Epithelial cell of esophagus (primary cell): ENCODE data around the gene FGF2.

Experiments used
- DNase-seq: peaks from one replicate; pipeline ENCODE4 v3.0.0; 2010; ENCODE audit warnings: low read depth
- H3K4me3 ChIP-seq: 2 replicates; pipeline ENCODE4 v1.5.1; 2011; ENCODE audit warnings: mild to moderate bottlenecking, low read length, control low read depth
- TF ChIP-seq, protein P1 (sequence below): IDR thresholded peaks from 2 replicates; pipeline ENCODE4 v1.5.1; 2011; ENCODE audit warnings: low read depth, mild to moderate bottlenecking, low read length, control low read depth, inconsistent platforms; ENCODE audit not compliant: insufficient read depth; ENCODE audit errors: missing control alignments

Gene FGF2

DNA sequence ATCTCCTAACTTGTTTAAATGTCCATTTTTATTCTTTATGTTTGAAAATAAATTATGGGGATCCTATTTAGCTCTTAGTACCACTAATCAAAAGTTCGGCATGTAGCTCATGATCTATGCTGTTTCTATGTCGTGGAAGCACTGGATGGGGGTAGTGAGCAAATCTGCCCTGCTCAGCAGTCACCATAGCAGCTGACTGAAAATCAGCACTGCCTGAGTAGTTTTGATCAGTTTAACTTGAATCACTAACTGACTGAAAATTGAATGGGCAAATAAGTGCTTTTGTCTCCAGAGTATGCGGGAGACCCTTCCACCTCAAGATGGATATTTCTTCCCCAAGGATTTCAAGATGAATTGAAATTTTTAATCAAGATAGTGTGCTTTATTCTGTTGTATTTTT is 68.2 kb downstream of the FGF2 start:
- TF ChIP-seq, protein P1, sequence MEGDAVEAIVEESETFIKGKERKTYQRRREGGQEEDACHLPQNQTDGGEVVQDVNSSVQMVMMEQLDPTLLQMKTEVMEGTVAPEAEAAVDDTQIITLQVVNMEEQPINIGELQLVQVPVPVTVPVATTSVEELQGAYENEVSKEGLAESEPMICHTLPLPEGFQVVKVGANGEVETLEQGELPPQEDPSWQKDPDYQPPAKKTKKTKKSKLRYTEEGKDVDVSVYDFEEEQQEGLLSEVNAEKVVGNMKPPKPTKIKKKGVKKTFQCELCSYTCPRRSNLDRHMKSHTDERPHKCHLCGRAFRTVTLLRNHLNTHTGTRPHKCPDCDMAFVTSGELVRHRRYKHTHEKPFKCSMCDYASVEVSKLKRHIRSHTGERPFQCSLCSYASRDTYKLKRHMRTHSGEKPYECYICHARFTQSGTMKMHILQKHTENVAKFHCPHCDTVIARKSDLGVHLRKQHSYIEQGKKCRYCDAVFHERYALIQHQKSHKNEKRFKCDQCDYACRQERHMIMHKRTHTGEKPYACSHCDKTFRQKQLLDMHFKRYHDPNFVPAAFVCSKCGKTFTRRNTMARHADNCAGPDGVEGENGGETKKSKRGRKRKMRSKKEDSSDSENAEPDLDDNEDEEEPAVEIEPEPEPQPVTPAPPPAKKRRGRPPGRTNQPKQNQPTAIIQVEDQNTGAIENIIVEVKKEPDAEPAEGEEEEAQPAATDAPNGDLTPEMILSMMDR, result no peak
- H3K4me3 ChIP-seq, result no peak overlapping the region
- no peak for DNase-seq

DNA sequence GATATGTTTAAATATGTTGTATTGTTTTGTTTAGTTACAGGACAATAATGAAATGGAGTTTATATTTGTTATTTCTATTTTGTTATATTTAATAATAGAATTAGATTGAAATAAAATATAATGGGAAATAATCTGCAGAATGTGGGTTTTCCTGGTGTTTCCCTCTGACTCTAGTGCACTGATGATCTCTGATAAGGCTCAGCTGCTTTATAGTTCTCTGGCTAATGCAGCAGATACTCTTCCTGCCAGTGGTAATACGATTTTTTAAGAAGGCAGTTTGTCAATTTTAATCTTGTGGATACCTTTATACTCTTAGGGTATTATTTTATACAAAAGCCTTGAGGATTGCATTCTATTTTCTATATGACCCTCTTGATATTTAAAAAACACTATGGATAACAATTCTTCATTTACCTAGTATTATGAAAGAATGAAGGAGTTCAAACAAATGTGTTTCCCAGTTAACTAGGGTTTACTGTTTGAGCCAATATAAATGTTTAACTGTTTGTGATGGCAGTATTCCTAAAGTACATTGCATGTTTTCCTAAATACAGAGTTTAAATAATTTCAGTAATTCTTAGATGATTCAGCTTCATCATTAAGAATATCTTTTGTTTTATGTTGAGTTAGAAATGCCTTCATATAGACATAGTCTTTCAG is 68.8 kb downstream of the FGF2 start:
- TF ChIP-seq, protein P1, result no peak
- no peak overlapping the region for H3K4me3 ChIP-seq
- no peak for DNase-seq

DNA sequence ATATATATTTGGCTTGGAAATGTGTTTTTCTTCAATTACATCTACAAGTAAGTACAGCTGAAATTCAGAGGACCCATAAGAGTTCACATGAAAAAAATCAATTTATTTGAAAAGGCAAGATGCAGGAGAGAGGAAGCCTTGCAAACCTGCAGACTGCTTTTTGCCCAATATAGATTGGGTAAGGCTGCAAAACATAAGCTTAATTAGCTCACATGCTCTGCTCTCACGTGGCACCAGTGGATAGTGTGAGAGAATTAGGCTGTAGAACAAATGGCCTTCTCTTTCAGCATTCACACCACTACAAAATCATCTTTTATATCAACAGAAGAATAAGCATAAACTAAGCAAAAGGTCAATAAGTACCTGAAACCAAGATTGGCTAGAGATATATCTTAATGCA is 69.6 kb downstream of the FGF2 start:
- no peak for DNase-seq
- H3K4me3 ChIP-seq, result no peak overlapping the region
- TF ChIP-seq, protein P1, result no peak

GRCh38 chr4:122898370-122899150 is 71.9 kb downstream of the FGF2 start:
- peak; percentile 79 for DNase-seq
- no peak overlapping the region for H3K4me3 ChIP-seq
- TF ChIP-seq, protein P1, result no peak

DNA sequence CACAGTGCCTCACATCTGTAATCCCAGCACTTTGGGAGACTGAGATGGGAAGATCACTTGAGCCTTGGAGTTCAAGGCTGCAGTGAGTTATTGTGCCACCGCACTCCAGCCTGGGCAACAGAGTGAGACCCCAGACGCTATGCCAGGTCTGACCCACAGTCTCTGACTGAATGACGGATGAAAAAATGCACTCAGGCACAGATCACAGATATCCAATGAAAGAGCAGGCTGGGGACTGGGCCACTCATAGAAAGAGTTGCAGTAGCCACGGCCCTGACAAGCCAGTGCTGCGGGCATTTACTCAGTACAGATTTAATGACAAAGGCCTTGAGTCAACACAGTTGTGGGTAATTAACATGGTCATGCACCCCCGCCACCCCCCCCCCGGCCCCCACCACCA is 73.1 kb downstream of the FGF2 start:
- H3K4me3 ChIP-seq, result no peak overlapping the region
- TF ChIP-seq, protein P1, result no peak
- DNase-seq, result no peak

DNA sequence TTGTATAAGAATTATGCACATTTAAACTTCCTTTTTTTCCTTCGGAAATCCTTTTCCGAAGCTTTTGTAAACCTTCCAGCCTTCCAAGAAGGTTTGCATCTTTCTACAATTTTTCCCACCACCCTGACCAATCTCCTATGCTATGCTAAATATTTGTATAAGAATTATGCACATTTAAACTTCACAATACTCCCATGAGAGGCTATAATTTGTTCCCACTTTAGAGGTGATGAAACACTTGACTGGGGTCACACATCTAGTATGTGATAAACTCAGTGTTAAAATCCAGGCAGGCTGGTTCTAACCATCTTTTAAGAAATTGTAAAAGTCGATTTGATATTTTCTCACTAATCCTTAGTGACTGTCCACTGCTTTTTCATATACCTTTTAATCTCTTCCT is 73.7 kb downstream of the FGF2 start:
- TF ChIP-seq, protein P1, result no peak
- H3K4me3 ChIP-seq, result no peak overlapping the region
- no peak for DNase-seq
